Stimulated activated CD8-positive, alpha-beta memory T cell treated with anti-CD3 and anti-CD28 coated beads, Interleukin-4, amount 100 ng/mL, for 24 hours (primary cell): ENCODE measurements around the gene EHMT1.

Experiments
- DNase-seq: peaks from one replicate; pipeline ENCODE4 v3.0.0-alpha.2; 2020; ENCODE audit warnings: low read depth

Gene EHMT1

GRCh38 chr9:137787786-137788505, 169.1 kb downstream of the EHMT1 start:
- DNase-seq = no peak

DNA sequence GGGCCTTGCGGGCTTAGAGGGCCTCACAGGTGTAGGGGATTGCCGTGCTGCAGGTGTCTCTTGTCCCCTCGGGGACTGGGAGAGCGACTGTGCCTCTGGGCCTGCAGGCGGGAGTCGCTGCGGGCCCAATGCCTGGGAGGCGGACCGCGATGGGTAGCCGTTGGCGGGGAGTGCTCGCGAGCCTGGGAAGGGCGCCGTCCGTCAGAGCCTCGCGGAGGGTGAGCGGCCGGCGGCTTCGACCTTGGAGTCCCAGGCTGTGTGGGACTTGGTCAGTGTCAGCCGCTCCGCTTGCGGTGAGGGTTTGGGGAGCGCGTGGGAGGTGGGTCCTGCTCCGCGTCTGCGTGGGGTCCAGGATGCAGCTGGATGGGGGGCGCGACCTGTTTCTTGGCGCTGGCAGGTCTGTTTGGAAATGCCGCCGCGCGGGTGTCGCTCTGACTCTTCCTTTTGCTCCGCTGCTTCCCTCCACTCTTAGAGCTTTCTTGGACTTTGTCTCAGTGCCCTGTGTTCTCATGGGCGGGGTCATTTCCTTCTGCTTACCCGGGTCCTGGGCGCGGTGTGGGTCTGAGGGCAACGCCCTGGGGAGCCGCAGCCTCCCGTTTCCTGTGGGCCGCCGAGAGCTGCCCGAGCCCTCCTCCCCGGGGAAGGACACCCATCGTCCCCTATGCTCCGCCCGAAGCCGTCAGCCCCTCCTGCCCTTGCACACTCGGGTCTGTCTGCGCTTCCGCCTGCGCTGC, 169.9 kb downstream of the EHMT1 start:
- DNase-seq = no peak

- no peak for DNase-seq
These were observed 170.6 kb downstream of the EHMT1 start for GRCh38 chr9:137789295-137789895.

GRCh38 chr9:137791947-137792346, 173.1 kb downstream of the EHMT1 start:
- no peak for DNase-seq

GRCh38 chr9:137793196-137793841, 174.5 kb downstream of the EHMT1 start:
- DNase-seq = no peak

DNA sequence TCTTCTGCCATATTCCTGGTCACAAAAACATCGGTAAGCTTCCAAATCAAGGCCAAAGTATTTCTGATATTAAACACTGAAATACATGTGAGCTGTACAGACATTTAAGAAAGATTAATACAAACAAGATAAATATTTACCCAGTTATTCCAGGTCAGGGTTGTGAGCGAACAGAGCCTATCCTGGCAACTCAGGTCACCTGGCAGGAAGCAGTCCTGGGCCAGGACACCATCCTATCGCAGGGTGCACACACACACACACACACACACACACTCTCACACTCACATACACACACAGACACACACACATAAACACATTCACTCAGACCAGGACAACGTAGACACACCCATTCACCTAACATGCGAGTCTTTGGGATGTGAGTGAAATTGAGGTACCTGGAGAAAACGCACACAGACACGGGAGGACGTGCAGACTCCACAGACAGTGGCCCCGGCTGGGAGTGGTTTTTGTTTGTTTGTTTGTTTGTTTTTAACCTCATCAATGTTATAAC, 176.4 kb downstream of the EHMT1 start:
- DNase-seq = no peak

DNA sequence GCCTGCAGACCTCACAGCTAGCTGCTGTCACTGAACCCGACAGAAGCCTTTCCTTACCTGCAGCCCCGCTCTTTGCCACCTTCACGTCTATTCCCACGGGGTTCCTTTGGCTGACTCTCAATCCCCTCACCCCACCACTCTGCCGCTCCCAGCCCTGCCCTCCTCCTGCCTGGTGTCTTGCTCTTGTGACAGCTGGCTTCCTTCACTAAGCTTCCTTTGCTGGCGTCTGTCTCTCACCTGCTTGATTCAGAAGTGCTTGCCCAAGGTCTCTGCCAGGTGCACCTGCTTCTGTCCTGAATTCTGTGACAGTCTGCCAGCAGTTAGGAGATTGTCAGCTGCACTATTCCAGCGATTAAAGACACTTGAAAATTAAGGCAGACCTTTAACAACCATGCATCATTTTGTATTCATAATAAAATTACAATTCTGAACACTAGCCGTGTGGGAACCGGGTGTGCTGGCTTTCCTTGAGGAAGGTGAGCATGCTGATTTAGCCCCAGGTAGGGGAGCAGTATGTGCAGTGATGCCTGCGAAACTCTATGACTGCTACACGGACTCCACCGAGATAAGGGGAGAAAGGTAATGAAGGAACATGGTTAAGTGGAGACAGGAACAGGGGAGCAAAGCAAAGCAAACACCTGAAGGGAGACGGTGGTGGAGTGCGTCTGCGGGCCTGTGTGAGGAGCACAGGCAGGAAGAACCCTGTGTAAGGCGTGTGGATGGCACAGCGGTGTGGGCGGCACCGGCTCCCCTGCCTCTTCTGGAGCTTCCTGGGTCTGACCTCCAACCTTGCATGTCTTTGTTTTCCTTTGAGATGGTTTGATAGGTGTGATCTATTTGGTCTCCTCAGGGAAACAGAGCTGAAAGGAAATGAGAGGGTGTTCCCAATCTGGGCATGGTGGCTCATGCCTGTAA, 178.7 kb downstream of the EHMT1 start:
- DNase-seq = no peak

DNA sequence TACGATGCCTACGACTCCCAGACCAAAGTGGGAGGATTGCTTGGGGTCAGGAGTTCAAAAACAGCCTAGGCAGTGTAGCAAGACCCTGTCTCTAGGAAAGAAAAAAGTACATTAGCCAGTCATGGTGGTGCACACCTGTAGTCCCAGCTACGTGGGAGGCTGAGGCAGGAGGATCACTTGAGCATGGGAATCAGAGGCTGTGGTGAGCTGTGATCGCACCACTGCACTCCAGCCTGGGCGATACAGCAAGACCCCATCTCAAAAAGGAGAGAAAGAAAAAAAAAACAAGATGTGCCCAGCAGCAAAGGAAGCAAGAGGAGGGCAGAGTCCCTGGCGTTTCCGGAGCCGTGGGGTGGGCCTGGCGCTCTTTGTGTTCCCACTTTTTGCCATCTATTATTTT, 179.3 kb downstream of the EHMT1 start:
- DNase-seq = no peak

DNA sequence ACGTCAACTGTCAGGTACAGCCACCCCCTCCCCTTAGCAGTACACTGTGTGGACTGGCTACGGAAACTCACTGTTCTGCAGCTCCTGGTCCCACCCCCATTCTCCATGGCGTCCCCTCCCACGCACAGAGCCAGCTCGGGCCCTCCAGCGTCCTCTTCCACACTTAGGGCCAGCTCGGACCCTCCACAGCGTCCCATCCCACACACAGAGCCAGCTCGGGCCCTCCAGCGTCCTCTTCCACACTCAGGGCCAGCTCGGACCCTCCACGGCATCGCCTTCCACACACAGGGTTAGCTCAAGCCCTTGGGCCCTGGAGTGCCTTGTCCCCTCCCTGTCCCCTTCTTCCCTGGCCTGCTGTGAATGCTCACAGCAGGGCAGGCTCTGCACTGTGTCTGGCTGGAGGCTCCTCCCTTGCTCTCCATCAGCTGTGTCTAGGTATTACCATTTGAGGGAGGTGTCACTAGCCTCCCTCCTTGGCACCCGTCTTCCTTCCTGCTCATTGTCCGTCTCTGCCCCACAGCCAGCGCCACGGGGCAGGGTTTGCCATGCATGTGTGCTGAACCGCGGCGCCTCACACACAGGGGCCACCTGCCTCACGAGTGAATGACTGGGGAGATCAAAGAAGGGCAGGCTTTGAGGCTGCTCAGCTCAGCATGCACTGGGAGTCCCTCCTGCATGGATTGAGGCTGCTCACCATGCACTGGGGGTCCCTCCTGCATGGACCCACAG, 180.3 kb downstream of the EHMT1 start:
- DNase-seq = no peak

GRCh38 chr9:137799630-137799983, 180.8 kb downstream of the EHMT1 start:
- DNase-seq = no peak

GRCh38 chr9:137800196-137801022, 181.6 kb downstream of the EHMT1 start:
- DNase-seq = no peak

GRCh38 chr9:137801023-137801319, 182.2 kb downstream of the EHMT1 start:
- no peak for DNase-seq

- no peak for DNase-seq
These were observed 183.2 kb downstream of the EHMT1 start for GRCh38 chr9:137802021-137802420.

DNA sequence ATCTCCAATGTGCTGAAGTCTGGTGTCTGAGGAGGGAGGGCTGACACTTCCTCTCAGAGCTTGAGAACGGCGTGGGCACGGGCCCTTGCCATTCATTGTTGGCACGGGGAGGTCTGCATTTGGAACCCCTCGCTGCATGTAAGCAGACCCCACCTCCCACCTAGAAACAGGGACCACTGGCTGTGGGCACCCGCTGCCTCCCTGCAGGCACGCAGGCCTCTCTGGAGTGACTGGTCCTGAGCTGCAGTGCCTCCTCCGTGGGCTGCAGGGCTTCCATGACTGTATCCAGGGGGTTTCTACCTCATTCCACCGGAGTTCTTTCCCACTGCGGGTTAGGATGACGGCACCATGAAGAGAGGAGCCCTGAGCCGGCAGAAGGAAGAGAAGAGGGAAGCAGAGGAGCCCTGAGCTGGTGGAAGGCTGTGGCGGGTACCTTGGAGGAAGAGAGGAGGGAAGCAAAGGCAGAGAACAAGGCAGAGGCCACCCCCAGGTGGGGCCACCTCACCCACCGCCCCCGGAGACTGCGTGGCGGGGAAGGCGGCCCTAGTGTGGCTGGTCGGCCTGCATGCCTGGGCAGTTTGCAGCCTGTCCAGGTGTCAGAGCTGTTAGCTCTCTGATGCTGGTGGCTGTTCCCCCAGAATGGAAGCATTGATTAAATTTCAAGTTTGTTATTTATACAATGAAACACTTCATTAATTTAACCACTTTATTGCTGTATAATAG, 183.9 kb downstream of the EHMT1 start:
- no peak for DNase-seq

DNA sequence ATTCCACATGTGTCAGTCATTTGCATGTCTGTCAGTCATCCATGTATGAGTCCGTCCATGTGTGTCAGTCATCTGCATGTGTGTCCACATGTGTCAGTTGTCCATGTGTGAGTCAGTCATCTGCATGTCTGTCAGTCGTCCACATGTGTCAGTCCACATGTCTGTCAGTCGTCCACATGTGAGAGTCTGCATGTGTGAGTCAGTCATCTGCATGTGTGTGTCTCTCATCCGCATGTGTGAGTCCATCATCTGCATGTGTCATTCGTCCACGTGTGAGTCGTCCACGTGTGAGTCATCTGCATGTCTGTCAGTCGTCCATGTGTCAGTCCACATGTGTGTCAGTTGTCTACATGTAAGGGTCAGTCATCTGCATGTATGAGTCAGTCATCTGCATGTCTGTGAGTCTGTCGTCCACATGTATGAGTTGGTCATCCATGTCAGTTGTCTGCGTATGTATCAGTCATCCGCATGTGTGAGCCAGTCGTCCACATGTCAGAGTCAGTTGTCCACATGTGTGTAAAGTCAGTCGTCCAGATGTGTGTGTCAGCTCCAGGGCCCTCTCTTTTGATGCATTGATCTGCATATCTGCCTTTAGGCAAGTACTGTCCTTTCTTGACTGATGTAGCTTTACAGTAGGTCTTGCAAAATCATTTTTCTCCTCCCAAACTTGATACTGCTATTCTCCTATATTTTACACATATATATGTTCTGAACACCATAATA, 186.3 kb downstream of the EHMT1 start:
- no peak for DNase-seq

- no peak for DNase-seq
These were observed 189.2 kb downstream of the EHMT1 start for GRCh38 chr9:137807721-137808703.

- DNase-seq = no peak
These were observed 190.3 kb downstream of the EHMT1 start for GRCh38 chr9:137809040-137809576.
